Effector CD4-positive, alpha-beta T cell (primary cell): ENCODE results near the gene ADGRL2.

ENCODE experiments used
- DNase-seq: peaks from one replicate; pipeline ENCODE4 v3.0.0-alpha.2; 2020

Gene ADGRL2

DNA sequence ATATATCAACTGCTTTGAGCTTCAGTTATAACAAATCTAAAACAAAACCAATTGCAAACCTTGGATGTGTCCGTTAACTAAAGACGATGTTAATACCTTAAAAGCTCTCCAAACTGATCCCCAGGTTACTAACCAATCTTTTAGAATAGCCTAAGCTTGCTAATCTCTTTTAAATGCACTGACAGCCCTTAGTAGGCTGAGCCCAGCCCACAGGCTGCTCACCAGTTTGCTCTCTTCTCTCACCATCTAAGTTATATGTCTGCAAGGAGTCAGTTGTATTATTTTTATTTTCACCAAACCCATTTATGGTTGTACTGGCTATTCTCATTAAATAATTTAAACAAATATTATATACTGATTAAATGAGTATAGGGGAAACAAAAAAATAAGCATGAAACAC lies 199.5 kb downstream of the ADGRL2 start:
- DNase-seq = no peak

DNA sequence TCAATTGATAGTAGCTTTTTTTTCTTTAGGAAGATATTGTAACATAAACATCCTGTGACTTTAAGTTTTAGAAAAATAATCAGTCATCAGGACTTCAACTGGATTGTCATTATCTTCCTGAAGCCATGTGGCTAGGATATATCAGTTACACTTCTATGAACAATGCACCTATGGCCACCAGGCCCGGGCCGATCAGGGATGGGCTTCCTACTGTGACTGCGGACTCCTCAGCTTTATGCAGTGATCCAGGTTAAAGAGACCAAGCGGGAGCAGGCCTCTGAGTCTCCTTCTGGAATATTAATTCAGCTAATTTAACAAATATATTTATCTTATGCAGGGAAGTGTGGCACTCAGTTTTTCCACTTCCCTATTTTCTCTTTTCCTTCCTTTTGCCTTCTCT lies 200.6 kb downstream of the ADGRL2 start:
- no peak for DNase-seq

DNA sequence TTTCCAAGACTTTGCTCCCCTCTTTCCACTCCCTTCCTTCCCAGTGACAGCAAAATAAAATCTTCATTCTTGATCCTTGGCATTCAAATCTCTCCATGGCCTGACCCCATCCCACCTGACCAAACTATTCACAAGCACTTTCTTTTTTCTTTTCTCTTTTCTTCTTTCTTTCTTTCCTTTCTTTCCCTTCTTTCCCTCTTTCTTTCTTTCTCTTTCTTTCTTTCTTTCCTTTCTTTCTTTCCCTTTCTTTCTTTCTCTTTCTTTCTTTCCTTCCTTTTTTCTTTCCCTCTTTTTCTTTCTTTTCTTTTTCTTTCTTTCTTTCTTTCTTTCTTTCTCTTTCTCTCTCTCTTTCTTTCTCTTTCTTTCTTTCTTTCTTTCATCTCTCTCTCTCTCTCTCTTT lies 207.1 kb downstream of the ADGRL2 start:
- no peak for DNase-seq

DNA sequence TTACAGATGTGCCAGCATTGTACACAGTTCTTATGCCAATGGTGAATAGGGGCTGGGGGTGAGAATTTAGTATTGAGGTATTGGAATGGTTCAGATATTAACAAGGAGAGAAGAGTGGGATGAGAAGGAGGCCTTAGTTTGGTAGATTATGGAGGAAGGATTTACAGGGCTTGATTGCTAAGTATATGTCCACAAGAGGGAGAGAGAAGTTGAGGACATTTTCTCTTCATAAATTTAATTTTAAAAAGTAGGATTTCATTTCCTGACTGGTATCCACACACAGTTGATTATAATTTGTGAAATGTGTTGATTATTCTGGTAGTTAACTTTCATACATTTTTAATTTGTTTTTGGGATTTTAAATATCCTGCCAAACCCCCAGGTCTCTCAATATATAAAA lies 213.0 kb downstream of the ADGRL2 start:
- no peak for DNase-seq

DNA sequence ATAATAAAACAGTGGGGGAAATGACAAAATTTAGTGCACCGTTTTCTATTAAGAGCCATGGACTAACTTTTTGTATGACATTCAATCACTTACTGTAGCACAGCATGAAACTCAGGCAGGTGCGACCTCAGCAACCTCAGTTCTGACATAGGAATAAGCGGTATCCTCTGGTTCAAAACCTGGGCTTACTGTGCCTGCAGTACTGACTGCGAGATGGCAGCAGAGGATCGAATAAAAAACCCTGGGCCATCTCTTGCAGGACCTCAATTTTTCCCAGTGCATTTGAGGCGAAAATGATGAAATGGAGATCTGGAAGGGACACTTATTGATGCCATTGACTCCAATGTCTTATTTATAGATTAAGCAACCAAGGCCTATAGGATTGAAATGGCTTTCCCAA lies 214.7 kb downstream of the ADGRL2 start:
- no peak for DNase-seq

DNA sequence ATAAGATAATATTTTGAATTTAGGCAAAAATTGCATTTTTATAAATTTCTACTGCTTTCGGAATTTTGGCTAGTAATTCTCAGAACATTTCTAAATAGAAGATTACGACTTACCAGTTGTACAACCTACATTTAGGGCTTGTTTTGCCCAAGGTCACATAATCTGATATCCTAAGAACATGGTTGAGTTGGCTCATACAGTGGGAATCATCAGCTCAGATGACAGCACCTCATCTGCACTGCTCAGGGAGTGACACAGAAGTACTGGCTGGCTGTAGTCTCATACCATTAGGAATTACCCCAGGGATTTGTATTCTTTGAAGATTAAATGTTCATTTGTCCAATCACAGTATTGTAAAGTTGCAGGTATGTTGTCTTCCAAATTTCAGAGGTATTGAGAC lies 217.6 kb downstream of the ADGRL2 start:
- no peak for DNase-seq

DNA sequence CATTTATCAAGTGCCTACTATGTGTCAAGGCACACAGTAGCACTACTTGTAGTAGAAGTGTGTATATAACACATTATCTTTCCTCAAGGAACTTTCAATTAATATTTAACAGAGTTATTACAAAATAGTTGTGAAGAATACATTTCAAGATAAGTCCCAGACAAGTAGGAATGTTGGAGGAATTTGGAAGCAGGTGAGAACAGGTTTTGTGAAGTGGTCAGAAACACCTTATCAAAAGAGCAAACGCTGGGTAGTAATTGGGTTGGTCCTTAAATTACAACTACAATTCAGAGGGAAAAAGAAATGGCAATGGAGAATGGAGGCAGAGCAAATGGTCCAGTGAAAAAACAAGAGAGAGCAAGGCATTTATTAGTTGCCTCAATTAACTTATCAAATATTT lies 218.8 kb downstream of the ADGRL2 start:
- DNase-seq = no peak

DNA sequence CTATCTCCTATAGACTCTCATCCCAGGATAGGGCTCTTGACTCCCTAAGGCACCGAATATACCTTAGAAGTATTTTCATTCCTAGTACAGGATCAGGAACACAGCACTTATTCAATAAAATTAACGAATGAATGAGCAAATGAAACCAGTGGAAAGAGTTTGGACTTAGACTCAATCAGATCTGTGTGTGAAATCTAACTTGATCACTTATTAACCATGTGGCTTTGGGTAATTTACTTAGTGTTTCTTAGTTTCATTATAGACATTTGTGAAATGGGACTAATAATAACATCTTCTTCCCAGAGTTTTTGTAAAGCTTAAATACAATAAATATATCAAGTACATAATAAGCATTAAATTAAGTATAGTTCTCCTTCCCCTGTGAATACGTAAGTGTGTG lies 230.1 kb downstream of the ADGRL2 start:
- DNase-seq = no peak

DNA sequence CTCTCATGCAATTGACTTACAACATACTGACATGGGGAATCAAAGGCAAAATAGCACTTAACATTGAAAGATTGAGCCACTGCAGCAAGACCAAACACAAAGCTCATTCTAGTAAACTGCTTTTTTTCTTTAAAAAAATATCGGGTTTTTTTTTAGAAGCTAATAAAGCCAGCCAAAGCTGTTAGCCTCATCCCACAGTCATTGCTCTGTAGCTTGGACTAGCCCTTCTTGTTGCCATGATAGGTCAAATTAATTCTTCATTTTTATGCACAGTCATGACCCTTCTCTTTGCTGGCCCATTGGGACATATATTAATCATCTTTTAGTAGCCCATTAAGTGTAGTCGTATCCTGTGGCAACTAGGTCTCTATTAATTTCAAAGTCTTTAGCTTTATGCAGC lies 231.3 kb downstream of the ADGRL2 start:
- no peak for DNase-seq

DNA sequence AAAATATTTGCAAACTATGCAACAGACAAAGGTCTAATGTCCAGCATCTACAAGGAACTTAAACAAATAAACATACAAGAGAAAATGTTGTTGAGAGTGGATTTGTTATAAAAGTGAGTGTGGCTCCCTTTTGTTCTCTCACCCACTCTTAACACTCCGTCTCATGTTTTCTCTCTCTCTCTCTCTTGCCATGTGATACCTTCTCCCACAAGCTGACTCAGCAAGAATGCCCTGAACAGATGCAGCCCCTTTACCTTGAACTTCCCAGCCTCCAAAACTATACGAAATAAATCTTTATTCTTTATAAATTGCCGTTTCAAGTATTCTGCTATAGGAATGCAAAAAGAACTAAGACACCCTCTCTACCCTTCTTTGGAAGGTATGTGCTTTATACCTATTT lies 234.1 kb downstream of the ADGRL2 start:
- DNase-seq = no peak
